IMR-90 (cell line): ENCODE data around the gene RAD18. TPM values are rescaled to one million over a fixed set of nuclear protein-coding genes. Genes with fewer than 3 reads are reported as not detected.

Source experiments
- ATAC-seq: fragments of 200-7000 bp; cut with Tn5 transposase; 2 replicates; pipeline ENCODE4 v1.9.1; 2020; ENCODE audit warnings: low read depth, mild to moderate bottlenecking, moderate library complexity
- BruUV-seq: library from RNA; stranded (reverse); fragments of 400-500 nt; replicated peaks from 2 replicates; lab custom pipeline; 2021; lab: Mats Ljungman, UMichigan
- CTCF ChIA-PET: fragments of 300-600 bp; formaldehyde crosslinking; extraction: SDS; loops from one replicate; lab custom pipeline; 2021; ENCODE audit warnings: antibody characterized with exemption; lab: Yijun Ruan, JAX
- POLR2A ChIA-PET: fragments of 300-600 bp; sonication (Branson Sonifier 250); formaldehyde crosslinking; loops from one replicate; lab custom pipeline; 2022; ENCODE audit warnings: antibody characterized with exemption; ENCODE audit not compliant: unreplicated experiment; lab: Charles Lee
- DNase-seq: peaks from one replicate; pipeline ENCODE4 v3.0.0; 2013
- H2AFZ ChIP-seq: replicated peaks from 2 replicates; pipeline ENCODE3; 2013; ENCODE audit warnings: low read length, mild to moderate bottlenecking; ENCODE audit not compliant: poor library complexity
- H2AK5ac ChIP-seq: 2 replicates; pipeline ENCODE4 v1.6.1; 2013; ENCODE audit warnings: low read depth, low read length, inconsistent platforms
- H2AK9ac ChIP-seq: replicated peaks from 2 replicates; pipeline ENCODE3; 2013; ENCODE audit warnings: mild to moderate bottlenecking, low read depth, low read length, moderate library complexity; ENCODE audit not compliant: poor library complexity
- H2BK120ac ChIP-seq: 2 replicates; pipeline ENCODE4 v1.6.1; 2013; ENCODE audit warnings: low read depth, low read length, inconsistent platforms
- H2BK15ac ChIP-seq: 3 replicates; pipeline ENCODE4 v1.6.1; 2013; ENCODE audit warnings: low read depth, low read length, inconsistent platforms
- H2BK20ac ChIP-seq: 2 replicates; pipeline ENCODE4 v1.6.1; 2013; ENCODE audit warnings: low read depth, mild to moderate bottlenecking, inconsistent platforms, low read length, moderate library complexity
- H2BK5ac ChIP-seq: 2 replicates; pipeline ENCODE4 v1.6.1; 2013; ENCODE audit warnings: mild to moderate bottlenecking, low read depth, low read length, inconsistent platforms; ENCODE audit not compliant: poor library complexity, severe bottlenecking
- H3K14ac ChIP-seq: replicated peaks from 2 replicates; pipeline ENCODE4 v1.6.1; 2013; ENCODE audit warnings: low read depth, low read length, inconsistent platforms
- H3K18ac ChIP-seq: 2 replicates; pipeline ENCODE4 v1.6.1; 2013; ENCODE audit warnings: low read depth, low read length, control low read depth
- H3K23ac ChIP-seq: 2 replicates; pipeline ENCODE4 v1.6.1; 2013; ENCODE audit warnings: low read depth, low read length, inconsistent platforms
- H3K27ac ChIP-seq: 2 replicates; pipeline ENCODE4 v1.5.1; 2013; ENCODE audit warnings: mild to moderate bottlenecking, control low read depth, low read length; ENCODE audit not compliant: insufficient read depth
- H3K27me3 ChIP-seq: 2 replicates; pipeline ENCODE4 v1.6.1; 2013; ENCODE audit warnings: low read length; ENCODE audit not compliant: control insufficient read depth, insufficient read depth
- H3K36me3 ChIP-seq: 2 replicates; pipeline ENCODE4 v1.6.1; 2013; ENCODE audit warnings: low read length, mixed read lengths; ENCODE audit not compliant: control insufficient read depth, insufficient read depth
- H3K4ac ChIP-seq: 2 replicates; pipeline ENCODE4 v1.6.1; 2013; ENCODE audit warnings: low read depth, low read length, inconsistent platforms
- H3K4me1 ChIP-seq: 2 replicates; pipeline ENCODE4 v1.6.1; 2013; ENCODE audit warnings: low read length, mixed read lengths; ENCODE audit not compliant: control insufficient read depth, insufficient read depth
- H3K4me2 ChIP-seq: 2 replicates; pipeline ENCODE4 v1.6.1; 2013; ENCODE audit warnings: low read depth, mild to moderate bottlenecking, control low read depth, low read length, moderate library complexity
- H3K4me3 ChIP-seq: 2 replicates; pipeline ENCODE4 v1.5.1; 2013; ENCODE audit warnings: low read depth, mild to moderate bottlenecking, control low read depth, low read length, moderate library complexity; ENCODE audit not compliant: insufficient read depth
- H3K56ac ChIP-seq: 2 replicates; pipeline ENCODE4 v1.6.1; 2013; ENCODE audit warnings: low read length, inconsistent platforms; ENCODE audit not compliant: insufficient read depth; ENCODE audit errors: extremely low read depth
- H3K79me1 ChIP-seq, 2 experiments: 2 replicates each; pipeline ENCODE4 v1.6.1; 2013; ENCODE audit warnings: low read length in 2 of 2, inconsistent platforms in 1 of 2, low read depth in 1 of 2
- H3K9ac ChIP-seq: 2 replicates; pipeline ENCODE4 v1.6.1; 2013; ENCODE audit warnings: low read depth, low read length, control low read depth
- H3K9me1 ChIP-seq: 2 replicates; pipeline ENCODE4 v1.6.1; 2013; ENCODE audit warnings: low read length, inconsistent platforms; ENCODE audit not compliant: insufficient read depth
- H3K9me3 ChIP-seq: 2 replicates; pipeline ENCODE4 v1.6.1; 2013; ENCODE audit warnings: low read length; ENCODE audit not compliant: control insufficient read depth, insufficient read depth
- H4K20me1 ChIP-seq: 2 replicates; pipeline ENCODE4 v1.6.1; 2013; ENCODE audit warnings: low read length, inconsistent platforms; ENCODE audit not compliant: insufficient read depth
- H4K5ac ChIP-seq: 2 replicates; pipeline ENCODE4 v1.6.1; 2013; ENCODE audit warnings: mild to moderate bottlenecking, low read depth, low read length, control low read depth
- H4K8ac ChIP-seq, 2 experiments: 2 replicates each; pipeline ENCODE4 v1.6.1; 2013; ENCODE audit warnings: low read depth in 2 of 2, low read length in 2 of 2, control low read depth in 1 of 2, inconsistent platforms in 1 of 2
- H4K91ac ChIP-seq: 2 replicates; pipeline ENCODE4 v1.6.1; 2013; ENCODE audit warnings: low read depth, low read length, inconsistent platforms; ENCODE audit not compliant: insufficient read depth
- CHD1 ChIP-seq: IDR thresholded peaks from 2 replicates; pipeline ENCODE4 v1.6.1; 2012; ENCODE audit warnings: low read depth, low read length, improper control_type of control experiment
- FOS ChIP-seq: fragments of 150-350 bp; IDR thresholded peaks from 2 replicates; pipeline ENCODE4 v1.6.1; 2016; ENCODE audit warnings: low read depth, low read length
- MXI1 ChIP-seq: IDR thresholded peaks from 2 replicates; pipeline ENCODE4 v1.6.1; 2012; ENCODE audit warnings: low read depth, mild to moderate bottlenecking, low read length, moderate library complexity, borderline replicate concordance
- POLR2A ChIP-seq: IDR thresholded peaks from 2 replicates; pipeline ENCODE4 v1.6.1; 2012; ENCODE audit warnings: mild to moderate bottlenecking, low read depth, low read length
- RAD21 ChIP-seq: IDR thresholded peaks from 2 replicates; pipeline ENCODE4 v1.6.1; 2012; ENCODE audit warnings: low read length, improper control_type of control experiment
- RCOR1 ChIP-seq: IDR thresholded peaks from 2 replicates; pipeline ENCODE4 v1.6.1; 2012; ENCODE audit warnings: mild to moderate bottlenecking, low read length, improper control_type of control experiment; ENCODE audit not compliant: insufficient replicate concordance
- RFX5 ChIP-seq: IDR thresholded peaks from 2 replicates; pipeline ENCODE4 v1.8.0; 2012; ENCODE audit warnings: low read depth, mild to moderate bottlenecking, low read length, moderate library complexity
- dilution Hi-C: fragments of 300-500 bp; cut with HindIII; formaldehyde crosslinking; loops from one replicate; pipeline ENCODE4 v1.14.3; 2018; ENCODE audit warnings: low sequenced_read_pairs; ENCODE audit not compliant: unreplicated experiment
- in situ Hi-C: fragments of 300-500 bp; cut with MboI; formaldehyde crosslinking; loops from 3 replicates; pipeline ENCODE4 v1.14.3; 2019; ENCODE audit warnings: low sequenced_read_pairs, inconsistent platforms, mixed read lengths
- intact Hi-C: fragments of 100-400 bp; cut with micrococcal nuclease; formaldehyde crosslinking; loops from 2 replicates; pipeline ENCODE4 v1.10.0; 2022
- polyA plus RNA-seq, 3 experiments: library from polyadenylated mRNA; depleted of rRNA; stranded (reverse); fragments of >200 nt; gene quantifications; 2 replicates each; pipeline ENCODE4 v1.2.3, GENCODE V29; 2012; ENCODE audit warnings: low replicate concordance in 1 of 3
- total RNA-seq: library from RNA; depleted of rRNA; stranded (reverse); fragments of >200 nt; gene quantifications from 2 replicates; pipeline ENCODE4 v1.2.3, GENCODE V29; 2012
- TF ChIP-seq, protein P1 (sequence below): fragments of 150-350 bp; IDR thresholded peaks from 2 replicates; pipeline ENCODE4 v1.6.1; 2016; ENCODE audit warnings: low read depth, mild to moderate bottlenecking, low read length, moderate library complexity, borderline replicate concordance
- TF ChIP-seq, protein P2 (sequence below): fragments of 150-350 bp; IDR thresholded peaks from 2 replicates; pipeline ENCODE4 v1.6.1; 2017; ENCODE audit warnings: mild to moderate bottlenecking, antibody characterized with exemption, low read length, low read depth
- TF ChIP-seq, protein P3 (sequence below): conservative IDR thresholded peaks from 2 replicates; pipeline ENCODE4 v1.5.1; 2012; ENCODE audit warnings: mild to moderate bottlenecking, low read depth, low read length, improper control_type of control experiment

The RAD18 gene
- total and polyA plus RNA-seq, 2 of the 4 experiments (the other 2 are of a cell fraction): 8.2 to 17.2 TPM

DNA sequence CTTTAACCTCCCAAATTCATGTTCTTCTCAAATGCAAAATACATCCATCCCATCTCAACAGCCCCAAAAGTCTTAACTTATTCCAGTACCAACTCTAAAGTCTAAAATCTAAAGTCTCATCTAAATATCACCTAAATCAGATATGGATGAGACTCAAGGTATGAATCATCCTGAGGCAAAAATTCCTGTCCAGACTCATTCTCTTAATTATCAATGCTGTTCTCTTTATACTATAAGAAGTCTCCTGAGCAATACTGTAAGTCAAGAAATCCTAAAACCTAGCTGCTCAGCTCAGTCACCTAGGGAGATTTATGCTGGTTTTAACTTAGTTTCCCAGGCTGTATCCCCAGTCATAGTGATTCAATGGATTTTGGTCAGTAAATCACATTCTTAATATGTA, 11.1 kb downstream of the RAD18 start:
- no TSS peak for BruUV-seq
- Histone ChIP-seq H2BK15ac (no peak overlapping the region), H3K79me1 (peaks cover 37 to 39% of the 10 kb centered on the region in 2 experiments; a peak in 3 of 4 replicates), H2BK20ac (no peak overlapping the region), H3K18ac (no peak overlapping the region), H3K4me1 (peaks cover 10% of the 10 kb centered on the region; the same call in 1 of the 2 replicates), H2AFZ (no peak overlapping the region), H3K9me3 (no peaks in the 10 kb centered on the region), H3K56ac (no peak overlapping the region), H4K20me1 (no peaks in the 10 kb centered on the region), H2AK9ac (no peak overlapping the region), H4K5ac (no peak overlapping the region), H3K27me3 (no peaks in the 10 kb centered on the region), H3K4ac (no peak overlapping the region), H3K4me3 (no peak overlapping the region), H3K14ac (no peak overlapping the region), H3K9ac (no peak overlapping the region), H3K4me2 (no peak overlapping the region), H3K36me3 (no peaks in the 10 kb centered on the region; the same call in 1 of the 2 replicates), H4K8ac (no peak overlapping the region), H3K23ac (no peak overlapping the region), H2BK5ac (no peak overlapping the region), H3K9me1 (peaks cover 5% of the 10 kb centered on the region; the same call in 1 of the 2 replicates), H4K91ac (no peak overlapping the region), H3K27ac (no peak overlapping the region), H2BK120ac (no peak overlapping the region), H2AK5ac (no peak overlapping the region)
- dilution Hi-C loops (no loop called here), in situ Hi-C loops (no loop called here), intact Hi-C loops (no loop called here)
- ATAC-seq (no peak), DNase-seq (no peak)
- POLR2A ChIA-PET: no interaction called here
- TF ChIP-seq RAD21: no peak
- TF ChIP-seq CHD1: no peak
- no peak for TF ChIP-seq POLR2A
- TF ChIP-seq, protein P1, sequence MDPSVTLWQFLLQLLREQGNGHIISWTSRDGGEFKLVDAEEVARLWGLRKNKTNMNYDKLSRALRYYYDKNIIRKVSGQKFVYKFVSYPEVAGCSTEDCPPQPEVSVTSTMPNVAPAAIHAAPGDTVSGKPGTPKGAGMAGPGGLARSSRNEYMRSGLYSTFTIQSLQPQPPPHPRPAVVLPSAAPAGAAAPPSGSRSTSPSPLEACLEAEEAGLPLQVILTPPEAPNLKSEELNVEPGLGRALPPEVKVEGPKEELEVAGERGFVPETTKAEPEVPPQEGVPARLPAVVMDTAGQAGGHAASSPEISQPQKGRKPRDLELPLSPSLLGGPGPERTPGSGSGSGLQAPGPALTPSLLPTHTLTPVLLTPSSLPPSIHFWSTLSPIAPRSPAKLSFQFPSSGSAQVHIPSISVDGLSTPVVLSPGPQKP: no peak
- TF ChIP-seq MXI1: no peak
- no peak for TF ChIP-seq RCOR1
- TF ChIP-seq, protein P2, sequence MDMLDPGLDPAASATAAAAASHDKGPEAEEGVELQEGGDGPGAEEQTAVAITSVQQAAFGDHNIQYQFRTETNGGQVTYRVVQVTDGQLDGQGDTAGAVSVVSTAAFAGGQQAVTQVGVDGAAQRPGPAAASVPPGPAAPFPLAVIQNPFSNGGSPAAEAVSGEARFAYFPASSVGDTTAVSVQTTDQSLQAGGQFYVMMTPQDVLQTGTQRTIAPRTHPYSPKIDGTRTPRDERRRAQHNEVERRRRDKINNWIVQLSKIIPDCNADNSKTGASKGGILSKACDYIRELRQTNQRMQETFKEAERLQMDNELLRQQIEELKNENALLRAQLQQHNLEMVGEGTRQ: no peak
- TF ChIP-seq, protein P3, sequence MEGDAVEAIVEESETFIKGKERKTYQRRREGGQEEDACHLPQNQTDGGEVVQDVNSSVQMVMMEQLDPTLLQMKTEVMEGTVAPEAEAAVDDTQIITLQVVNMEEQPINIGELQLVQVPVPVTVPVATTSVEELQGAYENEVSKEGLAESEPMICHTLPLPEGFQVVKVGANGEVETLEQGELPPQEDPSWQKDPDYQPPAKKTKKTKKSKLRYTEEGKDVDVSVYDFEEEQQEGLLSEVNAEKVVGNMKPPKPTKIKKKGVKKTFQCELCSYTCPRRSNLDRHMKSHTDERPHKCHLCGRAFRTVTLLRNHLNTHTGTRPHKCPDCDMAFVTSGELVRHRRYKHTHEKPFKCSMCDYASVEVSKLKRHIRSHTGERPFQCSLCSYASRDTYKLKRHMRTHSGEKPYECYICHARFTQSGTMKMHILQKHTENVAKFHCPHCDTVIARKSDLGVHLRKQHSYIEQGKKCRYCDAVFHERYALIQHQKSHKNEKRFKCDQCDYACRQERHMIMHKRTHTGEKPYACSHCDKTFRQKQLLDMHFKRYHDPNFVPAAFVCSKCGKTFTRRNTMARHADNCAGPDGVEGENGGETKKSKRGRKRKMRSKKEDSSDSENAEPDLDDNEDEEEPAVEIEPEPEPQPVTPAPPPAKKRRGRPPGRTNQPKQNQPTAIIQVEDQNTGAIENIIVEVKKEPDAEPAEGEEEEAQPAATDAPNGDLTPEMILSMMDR: no peak
- no peak for TF ChIP-seq RFX5
- no peak for TF ChIP-seq FOS
- CTCF ChIA-PET: no interaction called here
